Endothelial cell of umbilical vein (primary cell): ENCODE data around the gene AP5Z1. TPM values are rescaled to one million over a fixed set of nuclear protein-coding genes. Genes with fewer than 3 reads are reported as not detected.

Source experiments
- BruUV-seq: library from RNA; stranded (reverse); fragments of 400-500 nt; replicated peaks from 2 replicates; lab custom pipeline; 2021; lab: Mats Ljungman, UMichigan
- CTCF ChIA-PET: fragments of 300-600, 350-600 bp; sonication (Branson Sonifier 250); formaldehyde crosslinking; loops from one replicate; lab custom pipeline; 2021; ENCODE audit warnings: antibody characterized with exemption, inconsistent platforms; lab: Charles Lee
- POLR2A ChIA-PET: fragments of 300-600, 350-600 bp; sonication (Branson Sonifier 250); formaldehyde crosslinking; loops from one replicate; lab custom pipeline; 2021; ENCODE audit warnings: antibody characterized with exemption, inconsistent platforms; lab: Charles Lee
- DNase-seq: peaks from one replicate; pipeline ENCODE4 v3.0.0-alpha.2; 2011; ENCODE audit warnings: low read depth, low spot score
- FAIRE-seq: peaks from 2 replicates; lab custom pipeline; 2011; peaks lifted over from hg19 to GRCh38; lab: Jason Lieb, UNC
- H2AFZ ChIP-seq: 2 replicates; pipeline ENCODE4 v1.6.0; 2012; ENCODE audit warnings: low read depth, low read length, control low read depth, inconsistent platforms
- H3K27ac ChIP-seq: 2 replicates; pipeline ENCODE4 v1.5.1; 2011; ENCODE audit warnings: low read depth, mild to moderate bottlenecking, control low read depth, low read length, moderate library complexity; ENCODE audit not compliant: insufficient read depth
- H3K27me3 ChIP-seq, 2 experiments: 2 replicates each; pipeline versions ENCODE4 v1.6.0 to v1.6.1; 2011; ENCODE audit warnings: low read length in 2 of 2, mixed read lengths in 1 of 2; ENCODE audit not compliant: control insufficient read depth in 2 of 2, insufficient read depth in 2 of 2
- H3K36me3 ChIP-seq, 2 experiments: 2 replicates in 1 of 2; 3 replicates in 1 of 2; pipeline ENCODE4 v1.5.1; 2011; ENCODE audit warnings: low read length in 2 of 2, mild to moderate bottlenecking in 1 of 2, moderate library complexity in 1 of 2; ENCODE audit not compliant: control insufficient read depth in 2 of 2, insufficient read depth in 2 of 2; ENCODE audit errors: extremely low read depth in 1 of 2
- H3K4me1 ChIP-seq: 3 replicates; pipeline ENCODE4 v1.5.1; 2011; ENCODE audit warnings: mild to moderate bottlenecking, low read length; ENCODE audit not compliant: control insufficient read depth, insufficient read depth; ENCODE audit errors: extremely low read depth
- H3K4me2 ChIP-seq: 2 replicates; pipeline ENCODE4 v1.6.1; 2011; ENCODE audit warnings: low read length, control low read depth, mixed read lengths; ENCODE audit not compliant: insufficient read depth
- H3K4me3 ChIP-seq, 3 experiments: fragments of 200-600 bp in 1 of 3; sonication (generic), shearing (Covaris generic) in 1 of 3; replicated peaks in 1 of 3; 2 replicates each; pipeline ENCODE4 v1.5.1; 2011 to 2016; ENCODE audit warnings: control low read depth in 3 of 3, low read length in 3 of 3, mild to moderate bottlenecking in 2 of 3, inconsistent platforms in 1 of 3, low read depth in 1 of 3, moderate library complexity in 1 of 3; ENCODE audit not compliant: insufficient read depth in 1 of 3
- H3K79me2 ChIP-seq: 2 replicates; pipeline ENCODE4 v1.6.0; 2012; ENCODE audit warnings: low read length, inconsistent platforms; ENCODE audit not compliant: control insufficient read depth, insufficient read depth
- H3K9ac ChIP-seq: replicated peaks from 2 replicates; pipeline ENCODE3; 2011; ENCODE audit warnings: low read length, control low read depth; ENCODE audit not compliant: insufficient read depth; ENCODE audit errors: extremely low read depth
- H3K9me1 ChIP-seq: replicated peaks from 3 replicates; pipeline ENCODE4 v1.6.0; 2011; ENCODE audit warnings: mild to moderate bottlenecking, low read length; ENCODE audit not compliant: control insufficient read depth, insufficient read depth; ENCODE audit errors: extremely low read depth
- H3K9me3 ChIP-seq: replicated peaks from 2 replicates; pipeline ENCODE4 v1.5.1; 2012; ENCODE audit warnings: low read length, inconsistent platforms; ENCODE audit not compliant: control insufficient read depth, insufficient read depth
- H4K20me1 ChIP-seq: replicated peaks from 2 replicates; pipeline ENCODE3; 2011; ENCODE audit warnings: mild to moderate bottlenecking, low read length; ENCODE audit not compliant: control insufficient read depth, insufficient read depth; ENCODE audit errors: extremely low read depth
- CTCF ChIP-seq, 2 donors: IDR thresholded peaks; 1 replicate in 1 of 2; 2 replicates in 1 of 2; pipeline ENCODE4 v1.5.1; 2011; ENCODE audit warnings: low read length in 2 of 2, mild to moderate bottlenecking in 2 of 2, moderate library complexity in 2 of 2, control low read depth in 1 of 2, inconsistent platforms in 1 of 2, low read depth in 1 of 2; ENCODE audit not compliant: insufficient read depth in 1 of 2; ENCODE audit errors: extremely low read depth in 1 of 2
- EZH2 ChIP-seq: IDR thresholded peaks from 2 replicates; pipeline ENCODE4 v1.6.1; 2012; ENCODE audit warnings: borderline replicate concordance, low read depth, mild to moderate bottlenecking, moderate library complexity, low read length, inconsistent platforms; ENCODE audit not compliant: severe bottlenecking
- FOS ChIP-seq: IDR thresholded peaks from 2 replicates; pipeline ENCODE4 v1.6.1; 2011; ENCODE audit warnings: mild to moderate bottlenecking, low read length, moderate library complexity, borderline replicate concordance; ENCODE audit not compliant: insufficient read depth
- GATA2 ChIP-seq: IDR thresholded peaks from 2 replicates; pipeline ENCODE4 v1.7.0; 2011; ENCODE audit warnings: low read depth, mild to moderate bottlenecking, moderate library complexity, mixed read lengths, low read length; ENCODE audit not compliant: insufficient read length, insufficient read depth
- JUN ChIP-seq: IDR thresholded peaks from 2 replicates; pipeline ENCODE4 v1.6.1; 2011; ENCODE audit warnings: borderline replicate concordance, low read depth; ENCODE audit not compliant: insufficient read length, insufficient read depth
- MAX ChIP-seq: IDR thresholded peaks from 2 replicates; pipeline ENCODE4 v1.6.1; 2011; ENCODE audit not compliant: insufficient read depth, insufficient read length
- POLR2A ChIP-seq: IDR thresholded peaks from 2 replicates; pipeline ENCODE4 v1.6.1; 2012; ENCODE audit warnings: low read depth, mild to moderate bottlenecking, control low read depth, low read length
- POLR2AphosphoS5 ChIP-seq: IDR thresholded peaks from 2 replicates; pipeline ENCODE4 v1.6.1; 2012; ENCODE audit warnings: low read depth, mild to moderate bottlenecking, control low read depth, low read length, moderate library complexity; ENCODE audit not compliant: insufficient read depth
- dilution Hi-C: fragments of 300-500 bp; cut with MboI; formaldehyde crosslinking; loops from one replicate; pipeline ENCODE4 v1.15.0; 2019; ENCODE audit warnings: low sequenced_read_pairs; ENCODE audit not compliant: extremely low pct_ligation_motif_present
- intact Hi-C: fragments of 100-400 bp; cut with micrococcal nuclease; formaldehyde crosslinking; loops from one replicate; pipeline ENCODE4 v1.10.0; 2022
- polyA plus RNA-seq, 4 experiments: library from polyadenylated mRNA; depleted of rRNA in 3 of 4; stranded (reverse) in 3 of 4; unstranded in 1 of 4; fragments of >200 nt; gene quantifications; 2 replicates each; pipeline versions ENCODE4 v1.2.1 to v1.2.3, GENCODE V29; 2011 to 2012; ENCODE audit warnings: missing spikeins in 1 of 4
- total RNA-seq: library from RNA; stranded (reverse); gene quantifications from 2 replicates; pipeline ENCODE4 v1.2.3, GENCODE V29; 2021

The AP5Z1 gene
- total and polyA plus RNA-seq, 2 donors (not counting 3 experiments of a cell fraction or from before 2014, with no cell fraction given): 53.7 to 58.9 TPM

- H3K4me1 ChIP-seq: no peaks in the 10 kb centered on the region
- H4K20me1 ChIP-seq: no peaks in the 10 kb centered on the region
- H3K27me3 ChIP-seq: no peaks in the 10 kb centered on the region
- no peaks in the 10 kb centered on the region for H3K9me3 ChIP-seq
- intact Hi-C loops: no loop called here
- no peak overlapping the region for H3K4me3 ChIP-seq
- no peaks in the 10 kb centered on the region for H3K36me3 ChIP-seq
- TF ChIP-seq MAX (no peak), JUN (no peak), EZH2 (no peak), FOS (no peak), CTCF (IDR thresholded peaks at IDR 0.05; ENCODE audit: extremely low read depth in 1 of 2, insufficient read depth in 1 of 2, low read depth in 1 of 2, low read length in 2 of 2) (no peak), GATA2 (no peak), POLR2AphosphoS5 (no peak), POLR2A (no peak)
- CTCF ChIA-PET: interaction anchor here (9.9 kb wide), 1 partner anchor 285 kb away, joined by 104 read pairs; no protein-coding TSS in a partner anchor
- BruUV-seq: no TSS peak
- POLR2A ChIA-PET: no interaction called here
- no peak overlapping the region for H3K4me2 ChIP-seq
- dilution Hi-C loops: no loop called here
- H3K9me1 ChIP-seq: no peaks in the 10 kb centered on the region
- FAIRE-seq (no peak), DNase-seq (no peak)
- no peak overlapping the region for H3K27ac ChIP-seq
- no peak overlapping the region for H2AFZ ChIP-seq
- H3K9ac ChIP-seq: no peak overlapping the region
- no peaks in the 10 kb centered on the region for H3K79me2 ChIP-seq
Measured at GRCh38 chr7:4800487-4800886, 25.1 kb downstream of the AP5Z1 start.
